T follicular helper cell (primary cell): Measurements from ENCODE around the gene ZHX3.

Experiments used
- DNase-seq: peaks from one replicate; pipeline ENCODE4 v3.0.0-alpha.2; 2020; ENCODE audit warnings: low read depth

The ZHX3 gene

GRCh38 chr20:41355192-41355591, 37.7 kb upstream of the ZHX3 start:
- DNase-seq: no peak

- no peak for DNase-seq
These were observed 36.0 kb upstream of the ZHX3 start for GRCh38 chr20:41353530-41353929.

GRCh38 chr20:41352666-41353065, 35.1 kb upstream of the ZHX3 start:
- DNase-seq: no peak

- DNase-seq: no peak
These were observed 34.6 kb upstream of the ZHX3 start for GRCh38 chr20:41352106-41352505.

- no peak for DNase-seq
These were observed 33.0 kb upstream of the ZHX3 start for GRCh38 chr20:41350408-41350962.

- DNase-seq: no peak
These were observed 32.4 kb upstream of the ZHX3 start for GRCh38 chr20:41349943-41350342.

- no peak for DNase-seq
These were observed 31.7 kb upstream of the ZHX3 start for GRCh38 chr20:41349266-41349665.

GRCh38 chr20:41348430-41349172, 31.1 kb upstream of the ZHX3 start:
- DNase-seq: no peak

GRCh38 chr20:41347523-41348429, 30.2 kb upstream of the ZHX3 start:
- no peak for DNase-seq

- DNase-seq: no peak
These were observed 28.2 kb upstream of the ZHX3 start for GRCh38 chr20:41345729-41346067.

GRCh38 chr20:41344938-41345728, 27.6 kb upstream of the ZHX3 start:
- no peak for DNase-seq

- DNase-seq: no peak
These were observed 26.9 kb upstream of the ZHX3 start for GRCh38 chr20:41344477-41344876.

- DNase-seq: no peak
These were observed 25.2 kb upstream of the ZHX3 start for GRCh38 chr20:41342474-41343464.

- peak; percentile 38 for DNase-seq
These were observed 23.0 kb upstream of the ZHX3 start, which contains the start of gene LPIN3 for GRCh38 chr20:41340327-41341055. Gene LPIN3 (plus strand): TSS chr20:41340821. CDS start chr20:41345804, 4,983 bp downstream.

- DNase-seq: peak; percentile 77
These were observed 22.4 kb upstream of the ZHX3 start for GRCh38 chr20:41339957-41340326.

GRCh38 chr20:41336711-41337492, 19.4 kb upstream of the ZHX3 start:
- DNase-seq: no peak

GRCh38 chr20:41335591-41335990, 18.1 kb upstream of the ZHX3 start:
- no peak for DNase-seq

GRCh38 chr20:41334443-41335421, 17.2 kb upstream of the ZHX3 start:
- DNase-seq: no peak
